NT2/D1 (cell line): ENCODE results near the gene GAL3ST3.

Experiments used
- SUZ12 ChIP-seq: IDR thresholded peaks from 2 replicates; pipeline ENCODE4 v1.6.1; 2011; ENCODE audit not compliant: insufficient read length, insufficient read depth; ENCODE audit errors: extremely low read depth
- YY1 ChIP-seq: IDR thresholded peaks from 2 replicates; pipeline ENCODE4 v1.6.1; 2011; ENCODE audit not compliant: insufficient read length, insufficient read depth
- ZNF274 ChIP-seq: IDR thresholded peaks from 2 replicates; pipeline ENCODE4 v1.6.1; 2011; ENCODE audit warnings: mild to moderate bottlenecking, low read depth, low read length

DNA sequence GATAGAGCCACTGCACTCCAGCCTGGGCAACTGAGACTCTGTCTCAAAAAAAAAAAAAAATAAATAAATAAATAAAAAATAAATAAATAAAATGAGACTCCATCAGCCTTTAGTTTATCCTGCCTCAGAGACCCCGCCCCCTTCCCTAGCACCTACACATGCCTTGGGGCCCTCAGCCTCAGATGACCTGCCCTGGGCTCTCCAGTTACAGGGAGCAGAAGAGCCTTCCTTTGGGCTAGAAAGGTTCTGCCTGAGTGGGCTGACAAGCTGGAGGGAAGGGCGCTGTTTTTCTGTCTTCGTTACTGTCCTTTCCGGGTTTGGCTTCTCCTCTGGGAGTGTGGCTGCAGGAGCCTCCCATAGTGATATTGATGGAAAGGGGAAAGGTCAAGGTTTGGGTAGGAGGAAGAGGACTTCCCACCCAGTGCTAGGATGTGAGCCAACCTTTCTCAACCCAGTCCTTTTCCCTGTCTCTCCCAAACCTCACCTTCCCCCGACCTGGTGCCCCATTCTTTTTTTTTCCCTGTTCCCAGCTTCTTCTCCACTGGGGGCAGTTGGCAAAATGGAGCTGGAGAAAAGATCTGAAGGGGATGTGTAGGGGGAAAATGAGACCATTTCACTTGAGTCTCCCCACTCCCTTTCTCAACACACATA lies 1.7 kb upstream of the GAL3ST3 start:
- TF ChIP-seq SUZ12 (no peak), ZNF274 (no peak), YY1 (no peak)
